Fibroblast of skin of scalp (primary cell): ENCODE results near the gene ZBTB14. TPM values are rescaled to one million over a fixed set of nuclear protein-coding genes. Genes with fewer than 3 reads are reported as not detected.

Experiments
- DNase-seq: peaks from one replicate; pipeline ENCODE4 v3.0.0-alpha.2; 2013
- polyA plus RNA-seq, 2 experiments: library from polyadenylated mRNA; unstranded; fragments of 120-200 nt; gene quantifications; one replicate each; pipeline ENCODE4 v1.2.1, GENCODE V29; 2013; ENCODE audit not compliant: insufficient read length in 2 of 2

The ZBTB14 gene, protein sequence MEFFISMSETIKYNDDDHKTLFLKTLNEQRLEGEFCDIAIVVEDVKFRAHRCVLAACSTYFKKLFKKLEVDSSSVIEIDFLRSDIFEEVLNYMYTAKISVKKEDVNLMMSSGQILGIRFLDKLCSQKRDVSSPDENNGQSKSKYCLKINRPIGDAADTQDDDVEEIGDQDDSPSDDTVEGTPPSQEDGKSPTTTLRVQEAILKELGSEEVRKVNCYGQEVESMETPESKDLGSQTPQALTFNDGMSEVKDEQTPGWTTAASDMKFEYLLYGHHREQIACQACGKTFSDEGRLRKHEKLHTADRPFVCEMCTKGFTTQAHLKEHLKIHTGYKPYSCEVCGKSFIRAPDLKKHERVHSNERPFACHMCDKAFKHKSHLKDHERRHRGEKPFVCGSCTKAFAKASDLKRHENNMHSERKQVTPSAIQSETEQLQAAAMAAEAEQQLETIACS
- polyA plus RNA-seq (2013, experiment 1 of 2; ENCODE audit: insufficient read length) = 9.1 TPM
- 8.4 TPM for polyA plus RNA-seq (2013, experiment 2 of 2; ENCODE audit: insufficient read length)

DNA sequence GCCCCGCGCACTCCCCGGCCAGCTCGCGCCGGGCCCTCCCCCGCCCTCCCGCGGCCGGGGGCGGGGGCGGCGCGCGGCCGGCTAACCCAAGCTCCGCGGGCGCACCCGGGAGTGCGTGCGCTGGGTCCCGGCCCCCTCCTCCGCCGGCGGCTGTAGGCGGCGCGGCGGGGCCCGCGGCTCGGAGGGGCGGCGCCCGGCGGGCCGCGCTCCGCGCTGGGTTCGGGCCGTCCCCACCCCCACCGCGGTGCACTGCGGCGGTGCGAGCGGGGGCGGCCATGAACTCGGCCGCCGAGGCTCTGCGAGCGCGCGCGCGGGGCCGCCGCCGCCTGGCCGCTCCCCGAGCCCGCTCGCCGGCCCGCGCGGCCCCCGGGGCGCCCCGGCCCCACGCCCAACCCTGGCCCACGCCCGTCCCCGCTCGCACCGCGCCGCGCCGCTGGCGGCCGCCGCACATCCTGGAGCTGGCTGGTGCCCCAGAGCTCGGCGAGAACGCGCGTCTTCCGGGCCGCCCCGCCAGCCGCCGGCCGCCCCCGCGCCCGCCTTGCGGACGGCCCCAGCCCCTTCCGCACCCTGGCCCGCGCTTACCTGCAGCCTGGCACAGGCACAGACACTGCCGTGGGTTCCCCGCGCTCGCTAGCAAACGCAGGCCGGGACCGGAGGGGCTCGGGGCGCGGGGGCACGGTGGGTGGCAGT, at the start of gene ZBTB14:
ZBTB14 (minus strand) TSS at position 496 of the 690 bp plus-strand sequence. CDS start 2,480 bp downstream, outside the sequence.
- peak; percentile 79 for DNase-seq

DNA sequence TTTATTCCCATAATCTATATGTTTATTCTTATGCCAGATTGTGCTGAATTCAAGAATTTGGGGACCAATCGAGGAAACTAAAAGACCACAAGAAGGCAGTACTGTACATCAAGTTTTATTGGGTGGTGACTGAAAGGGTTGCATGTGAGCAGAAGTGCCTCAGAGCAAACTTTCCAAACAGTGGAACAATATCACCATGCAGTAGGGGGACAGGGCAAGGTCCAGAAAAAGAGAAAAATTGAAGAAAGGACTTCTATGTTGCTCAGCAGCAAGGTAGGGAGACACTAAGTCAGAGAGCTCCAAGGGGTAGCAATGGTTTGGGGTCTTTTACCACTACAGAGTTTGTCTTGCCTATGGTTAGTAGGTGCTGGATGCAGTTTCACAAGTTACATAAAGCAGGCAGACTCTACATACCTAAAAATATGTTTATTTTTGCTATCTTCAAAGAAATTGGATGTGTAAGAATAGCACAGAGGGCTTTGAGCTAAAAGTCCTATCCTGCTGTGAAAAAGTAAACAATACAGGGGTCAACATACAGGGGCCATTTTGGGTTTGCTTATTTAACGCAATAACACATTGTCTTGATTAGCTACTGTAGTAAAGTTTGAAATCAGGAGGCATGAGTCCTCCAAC, 43.8 kb upstream of the ZBTB14 start:
- no peak for DNase-seq

DNA sequence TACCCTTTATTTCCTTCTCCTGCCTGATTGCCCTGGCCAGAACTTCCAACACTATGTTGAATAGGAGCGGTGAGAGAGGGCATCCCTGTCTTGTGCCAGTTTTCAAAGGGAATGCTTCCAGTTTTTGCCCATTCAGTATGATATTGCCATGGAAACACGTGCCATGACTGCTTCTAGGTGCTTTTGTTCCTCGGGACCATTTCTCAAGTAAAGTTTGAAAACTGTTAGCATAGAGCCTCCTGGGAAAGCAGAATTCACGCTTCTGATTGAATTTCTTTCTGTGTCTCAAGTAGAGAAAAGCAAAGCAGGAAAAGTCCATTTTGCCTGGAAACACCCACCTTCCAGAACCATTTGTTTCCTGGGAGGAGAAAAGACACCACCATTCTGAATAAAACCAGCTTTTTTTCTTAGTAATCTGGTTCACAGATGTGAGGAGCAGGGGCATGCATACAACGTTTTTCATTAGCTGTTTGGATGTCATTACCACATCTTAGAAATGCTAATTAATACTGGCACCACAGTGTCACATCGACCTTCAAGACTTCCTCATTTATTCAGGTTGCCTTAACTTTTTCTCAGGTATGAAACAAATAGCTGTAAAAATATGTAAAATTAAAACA, 39.0 kb upstream of the ZBTB14 start:
- DNase-seq = no peak

- no peak for DNase-seq
These were observed 22.7 kb upstream of the ZBTB14 start for GRCh38 chr18:5318061-5318700.

GRCh38 chr18:5317186-5317585, 21.7 kb upstream of the ZBTB14 start:
- DNase-seq = no peak

- no peak for DNase-seq
These were observed 20.3 kb upstream of the ZBTB14 start for GRCh38 chr18:5315838-5316237.

DNA sequence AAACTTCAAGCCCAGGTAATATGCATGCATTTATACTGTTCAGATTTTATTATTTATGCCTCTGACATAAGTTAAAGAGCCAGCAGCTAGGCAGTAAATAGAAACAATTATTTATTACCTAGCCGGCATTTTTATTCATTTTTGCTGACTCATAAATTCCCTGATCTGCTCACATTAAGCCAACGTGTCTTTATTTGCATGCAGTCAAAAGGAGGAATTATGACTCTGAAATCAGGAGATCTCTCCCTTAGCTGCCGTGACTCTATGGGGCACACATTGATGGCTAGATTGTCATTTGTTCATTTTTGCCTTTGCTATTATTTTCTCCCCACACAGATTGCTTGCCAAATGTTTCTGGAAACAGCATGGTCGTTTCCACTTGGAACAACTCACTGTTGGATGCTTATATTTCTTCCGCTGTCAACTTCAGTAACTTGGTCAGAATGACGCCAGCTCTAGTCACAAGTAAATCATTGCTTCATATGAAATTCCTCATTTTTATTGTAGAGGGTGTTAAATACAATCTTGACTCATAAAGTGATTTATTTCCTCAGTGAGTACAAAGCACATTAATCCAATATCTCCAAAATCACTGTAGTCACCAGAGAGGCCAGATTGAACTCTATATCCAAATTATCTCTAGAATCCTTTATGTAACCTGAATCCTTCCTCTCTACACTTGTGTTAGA, 15.9 kb upstream of the ZBTB14 start:
- DNase-seq = no peak

DNA sequence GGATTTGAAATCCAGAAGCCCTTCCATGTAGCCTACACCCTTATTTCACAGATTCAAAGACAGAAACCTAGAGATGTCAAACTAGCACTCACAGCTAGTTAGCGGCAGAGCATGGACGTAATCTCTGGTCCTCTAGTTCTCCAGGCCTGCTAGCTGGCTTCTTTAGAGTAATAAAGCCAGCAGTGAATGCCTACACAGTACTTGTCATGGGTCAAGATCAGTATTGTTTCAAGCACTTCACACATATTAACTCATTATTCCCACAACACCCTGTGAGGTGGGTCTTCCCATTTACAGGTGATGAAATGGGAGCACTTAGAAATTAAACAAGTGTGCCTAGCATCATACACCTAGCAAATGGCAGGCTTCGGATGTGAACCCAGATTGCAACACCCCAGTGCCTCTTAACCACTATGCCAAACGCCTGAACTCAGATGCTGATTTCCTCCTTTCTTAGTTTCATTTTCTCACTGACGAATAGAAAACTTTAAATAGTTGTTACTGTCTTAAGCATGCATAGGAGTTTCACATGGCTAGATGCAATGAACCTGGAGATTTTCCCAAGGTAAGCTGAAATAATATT, 14.5 kb upstream of the ZBTB14 start:
- DNase-seq = no peak

DNA sequence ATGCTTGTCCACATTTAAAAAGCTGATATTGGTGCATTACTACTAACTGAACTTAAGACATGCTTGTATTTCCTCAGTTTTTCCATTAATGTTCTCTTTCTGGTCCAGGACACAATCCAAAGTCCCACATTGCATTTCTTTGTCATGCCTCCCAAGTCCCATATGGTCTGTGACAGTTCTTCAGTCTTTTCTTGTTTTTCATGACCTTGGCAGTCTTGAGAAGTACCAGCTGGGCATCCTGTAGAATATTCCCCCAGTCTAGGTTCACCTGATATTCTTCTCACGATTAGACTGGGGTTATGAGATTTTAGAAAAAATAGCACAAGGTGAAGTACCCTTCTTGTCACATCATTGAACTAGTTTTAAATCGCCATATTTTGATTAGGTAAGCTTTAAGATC, 10.3 kb upstream of the ZBTB14 start:
- no peak for DNase-seq

DNA sequence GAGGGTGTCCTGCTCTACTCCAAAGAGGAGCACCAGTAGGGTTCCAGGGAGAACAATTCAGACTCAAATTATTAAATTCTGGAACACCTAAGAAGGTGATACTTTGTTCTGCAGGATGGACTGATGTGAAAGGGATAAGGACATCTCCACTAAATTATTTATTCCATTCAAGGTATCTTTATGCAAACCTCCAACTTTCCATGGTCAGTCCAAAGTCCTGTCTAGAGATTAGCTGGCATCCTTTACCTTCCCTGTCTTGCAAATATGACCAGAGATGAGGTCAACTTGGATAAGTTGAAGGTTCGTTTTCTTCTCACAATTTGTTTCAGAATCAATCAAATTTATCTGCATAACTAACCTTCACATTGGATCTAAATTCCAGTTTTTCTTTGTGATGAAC, 8.7 kb upstream of the ZBTB14 start:
- no peak for DNase-seq

DNA sequence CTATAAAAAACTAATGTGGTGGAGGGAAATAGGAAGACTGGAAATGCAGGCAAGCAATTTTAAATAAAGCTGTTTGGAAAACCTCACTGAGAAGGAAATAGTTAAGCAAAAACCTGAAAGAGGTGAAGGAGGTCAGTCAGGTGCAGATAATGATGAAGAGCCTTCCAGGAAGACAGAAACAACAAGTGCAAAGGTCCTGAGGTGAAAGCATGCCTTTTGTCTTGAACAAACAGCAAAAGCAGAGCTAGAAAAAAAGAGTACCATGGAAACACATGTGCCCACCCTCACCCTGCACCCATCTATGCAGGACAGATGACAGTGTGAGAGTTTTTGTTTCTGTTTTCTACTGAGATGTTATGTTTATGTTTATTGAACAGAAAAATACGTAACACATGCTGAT, 8.1 kb upstream of the ZBTB14 start:
- DNase-seq = no peak

DNA sequence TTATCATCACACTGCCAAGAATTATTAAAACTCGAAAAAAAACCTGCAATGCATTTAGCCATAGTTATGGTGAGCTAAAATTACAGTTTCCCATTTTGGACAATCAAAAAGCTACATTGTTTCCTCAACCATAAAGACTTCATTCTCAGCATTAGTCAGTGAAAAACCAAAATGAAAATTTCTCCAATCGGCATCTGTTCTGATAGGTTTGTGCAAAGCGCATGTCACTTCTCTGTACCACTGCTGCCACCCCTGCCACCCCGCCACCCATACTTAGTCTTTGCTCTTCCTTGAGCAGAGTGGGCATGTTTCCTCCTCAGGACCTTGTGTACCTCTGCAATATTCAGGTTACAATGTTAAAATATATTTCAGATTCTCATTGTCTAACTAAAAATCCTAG, 7.1 kb upstream of the ZBTB14 start:
- no peak for DNase-seq

DNA sequence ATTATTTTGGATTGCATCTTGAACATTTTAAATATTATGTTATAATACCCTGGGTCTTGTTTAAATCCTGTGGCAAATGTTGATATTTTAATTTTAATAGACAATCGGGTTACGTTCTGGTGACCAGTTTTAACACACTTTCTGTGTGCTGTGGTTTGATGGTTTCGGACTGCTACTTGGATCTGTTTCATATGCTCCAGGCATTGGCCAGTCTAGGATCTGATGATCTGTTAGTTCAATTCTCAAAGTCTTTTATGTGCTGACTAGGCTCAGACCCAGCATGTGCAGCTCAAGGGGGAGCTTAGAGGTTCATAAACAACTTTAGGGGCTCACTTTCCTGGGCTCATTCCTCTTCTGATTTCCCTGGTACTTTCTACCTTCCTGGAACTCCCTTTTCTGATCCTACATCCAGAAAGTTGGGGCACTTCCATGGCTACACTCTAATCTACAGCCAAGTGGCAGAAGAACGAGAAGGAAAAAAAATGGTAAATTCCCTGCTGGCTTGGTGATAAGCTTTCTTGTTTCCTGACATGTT, 5.0 kb upstream of the ZBTB14 start:
- no peak for DNase-seq

DNA sequence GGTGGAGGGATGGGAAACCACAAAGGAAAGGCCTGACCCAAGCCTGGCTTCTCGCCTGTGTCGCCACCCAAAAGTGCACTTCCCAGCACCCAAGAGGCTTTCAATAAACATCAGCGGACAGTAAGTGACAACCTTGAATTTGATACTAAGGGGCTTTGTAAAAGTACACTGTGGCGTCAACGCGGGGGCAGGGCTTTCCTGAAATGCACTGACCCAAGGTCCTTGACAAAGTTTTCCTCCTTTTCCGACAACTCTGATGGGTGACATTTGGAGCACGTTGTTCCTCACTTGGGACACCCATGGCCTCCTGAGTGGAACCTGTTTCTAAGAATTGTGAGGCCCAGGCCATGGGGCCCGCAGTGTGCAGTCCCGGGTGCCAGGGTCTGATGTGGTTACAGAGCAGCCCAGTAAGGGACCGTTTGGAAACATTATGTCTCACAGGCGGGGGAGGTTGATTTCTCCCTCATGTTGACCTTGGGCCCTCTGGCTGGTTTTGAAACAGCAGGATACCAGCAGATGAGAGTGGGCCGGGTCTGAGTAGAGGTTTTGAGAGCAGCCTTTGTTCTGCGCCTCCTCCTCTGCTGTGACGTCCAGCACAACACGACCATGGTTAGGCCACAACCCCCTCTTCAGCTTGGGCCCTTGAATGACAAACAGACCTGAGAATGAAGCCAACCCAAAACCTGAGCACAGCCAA, 2.8 kb upstream of the ZBTB14 start:
- DNase-seq = no peak

- DNase-seq = no peak
These were observed 2.1 kb upstream of the ZBTB14 start for GRCh38 chr18:5297597-5297996.

DNA sequence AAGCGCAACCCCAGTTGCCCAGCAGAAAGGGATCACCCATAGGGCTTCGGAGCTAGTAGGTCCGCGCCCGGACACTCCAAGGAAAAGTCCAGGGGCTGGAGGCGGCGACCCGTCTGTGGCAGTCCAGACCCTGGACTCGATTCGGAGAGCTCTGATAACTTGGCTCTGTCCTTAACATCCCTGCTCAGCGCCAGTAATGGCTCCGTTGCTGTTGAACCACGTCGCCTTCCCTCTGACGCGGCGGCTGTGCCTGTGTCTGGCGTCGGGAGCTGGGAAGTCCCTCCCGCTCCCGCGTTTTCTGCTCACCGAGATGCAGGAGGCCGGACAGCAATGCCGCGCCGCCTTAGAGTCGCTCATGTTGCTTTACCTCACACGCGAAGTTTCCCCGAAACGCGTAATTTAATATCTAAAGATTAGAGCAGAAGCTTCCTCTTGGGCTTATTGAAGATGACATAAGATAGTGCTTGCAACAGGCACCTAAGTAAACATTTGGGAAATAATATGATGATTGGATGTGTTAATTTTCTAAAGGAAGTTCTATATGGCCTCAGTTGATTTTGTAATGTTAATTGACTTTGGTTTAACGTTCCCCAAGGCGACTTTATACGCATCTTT, 1.3 kb upstream of the ZBTB14 start:
- peak; percentile 87 for DNase-seq

GRCh38 chr18:5295981-5296705, 617 bp upstream of the ZBTB14 start:
- peak; percentile 98 for DNase-seq

DNA sequence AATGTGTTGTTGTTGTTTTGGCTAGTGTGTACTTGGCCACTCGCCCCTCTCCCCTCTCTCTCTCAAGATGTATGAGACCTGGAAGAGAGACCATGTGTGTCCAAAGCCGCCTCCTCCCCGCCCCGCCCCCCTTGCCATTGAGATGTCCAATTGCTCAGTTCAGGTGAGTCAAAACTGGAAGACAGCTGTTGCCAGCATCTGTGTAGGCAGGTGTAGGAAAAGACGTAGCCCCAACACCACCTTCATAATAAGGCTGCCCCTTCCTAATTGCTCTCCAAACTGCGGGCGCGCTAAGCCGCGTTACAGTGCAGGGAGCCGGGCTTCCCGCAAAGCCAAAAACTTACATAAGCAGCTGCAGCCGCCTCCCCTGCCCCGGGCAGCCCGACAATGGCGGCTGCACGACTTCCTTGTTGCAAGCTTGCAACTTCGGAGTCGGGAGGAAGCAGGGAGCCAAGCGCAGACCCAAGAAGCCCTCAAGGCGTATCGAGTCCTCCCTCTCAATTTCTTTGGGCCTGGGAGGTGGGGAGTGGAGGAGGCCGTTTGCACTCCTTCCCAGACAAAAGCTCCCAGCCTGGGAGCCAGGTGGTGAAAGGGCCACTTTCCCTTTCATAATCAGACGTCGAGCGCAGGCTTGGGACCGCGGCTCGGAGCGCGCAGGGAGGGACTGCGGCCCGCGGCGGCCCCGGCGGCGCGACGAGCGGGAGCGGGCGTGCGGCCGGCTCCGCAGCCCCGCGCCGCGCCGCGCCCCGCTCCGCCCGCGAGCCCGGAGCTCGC, 882 bp downstream of the ZBTB14 start:
- no peak for DNase-seq

DNA sequence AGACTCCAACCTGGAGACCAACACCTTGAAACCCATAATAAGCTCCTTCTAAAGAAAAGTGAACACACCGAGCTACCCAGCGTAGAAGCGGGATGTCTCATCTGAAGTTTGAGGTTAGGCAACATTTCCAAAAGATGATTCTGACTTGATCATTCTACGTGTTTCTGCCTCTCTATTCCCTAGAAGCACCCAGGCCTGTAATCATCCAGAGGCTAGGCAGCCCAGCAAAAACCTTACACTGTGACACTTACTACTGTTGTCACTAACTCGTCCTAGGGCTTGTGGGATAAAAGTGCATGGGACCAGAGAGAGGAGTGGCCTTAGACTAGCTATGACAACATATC, 1.4 kb downstream of the ZBTB14 start:
- no peak for DNase-seq
